SIG-M5 treated with dmso at 0.1 percent for 504 hours (cell line): ENCODE measurements around the gene CEP152.
"Not testable (repeated sequence)": the region's sequence is repeated elsewhere in the genome, so short reads cannot be mapped to it uniquely, and the experiment has no call there.

Source experiments
- DNase-seq: peaks from one replicate; lab custom pipeline; 2025; ENCODE audit not compliant: unreplicated experiment; lab: John Stamatoyannopoulos, UW

Gene CEP152

DNA sequence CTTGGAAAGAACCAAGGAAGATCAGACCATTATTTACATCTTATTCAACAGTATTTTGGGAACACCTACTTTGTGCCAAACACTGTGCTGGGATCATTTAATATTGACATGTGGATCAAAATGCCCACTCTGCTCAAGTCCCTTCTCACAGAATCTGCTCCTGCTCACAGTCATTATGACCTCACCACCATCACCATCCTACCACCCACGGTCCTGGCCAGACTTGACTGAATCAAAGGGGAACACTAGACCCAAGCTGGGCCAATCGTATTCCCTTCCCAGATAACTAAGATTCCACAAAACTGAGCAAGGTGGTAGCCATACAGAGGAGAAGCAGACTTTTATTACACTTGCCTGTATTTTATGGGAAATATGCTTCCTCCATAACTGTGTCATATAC lies 3.4 kb upstream of the CEP152 start:
- DNase-seq, result no peak

DNA sequence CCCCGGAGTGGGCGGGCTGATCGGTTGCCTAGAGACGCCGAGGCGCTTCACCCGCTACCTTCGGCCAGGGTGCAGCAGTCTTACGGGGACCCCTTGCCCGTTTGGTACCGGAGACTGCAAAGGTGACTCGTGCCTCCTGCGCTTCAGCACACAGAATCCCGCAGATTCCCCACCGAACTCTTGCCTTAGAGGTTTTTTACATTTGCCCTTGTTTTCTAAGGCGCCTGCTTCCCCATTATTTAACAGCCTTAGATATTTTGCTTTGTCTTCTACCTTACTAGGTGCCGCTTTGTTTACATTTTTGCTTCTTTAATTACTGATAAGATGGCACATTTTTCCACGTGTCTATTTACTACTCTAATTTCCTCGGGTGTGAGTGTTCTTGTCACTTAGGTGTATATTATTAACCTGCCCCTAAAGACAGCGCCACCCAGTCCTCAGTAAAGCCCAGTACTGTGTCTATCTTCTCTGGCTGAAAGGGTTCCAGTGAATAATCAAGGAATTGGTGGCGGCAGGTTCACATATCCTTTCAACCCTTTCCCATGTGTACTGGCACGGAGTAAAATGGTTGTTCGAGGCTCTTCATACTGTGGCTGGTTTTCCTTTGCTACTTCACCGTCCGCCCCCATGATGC lies 573 bp upstream of the CEP152 start:
- DNase-seq, result peak; percentile 29

- no peak for DNase-seq
These were observed 4.7 kb downstream of the CEP152 start for GRCh38 chr15:48806151-48806550.

- no peak for DNase-seq
These were observed 5.3 kb downstream of the CEP152 start for GRCh38 chr15:48805591-48805990.

- DNase-seq, result no peak
These were observed 7.0 kb downstream of the CEP152 start for GRCh38 chr15:48803877-48804276.

- no peak for DNase-seq
These were observed 8.0 kb downstream of the CEP152 start for GRCh38 chr15:48802867-48803266.

DNA sequence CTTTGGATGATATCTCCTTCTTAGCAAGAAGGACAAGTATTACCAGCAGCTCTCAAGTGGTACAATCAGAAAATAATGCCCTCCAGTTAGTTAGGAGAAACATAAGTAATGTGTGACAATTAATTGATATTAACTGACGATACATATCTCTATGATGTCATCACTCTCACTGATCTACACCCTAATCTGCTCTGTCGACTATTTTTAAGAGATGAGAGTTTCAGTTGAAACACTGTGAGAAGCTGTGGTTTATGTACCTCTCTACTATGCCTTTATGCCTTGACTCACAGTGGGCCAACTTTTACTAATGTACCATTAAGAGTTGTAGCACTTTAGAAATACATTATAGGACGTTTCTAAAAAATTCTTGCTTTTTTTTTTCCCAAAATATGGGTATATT lies 8.6 kb downstream of the CEP152 start:
- no peak for DNase-seq

- peak; percentile 30 for DNase-seq
These were observed 9.9 kb downstream of the CEP152 start for GRCh38 chr15:48800811-48801455.

- no peak for DNase-seq
These were observed 10.6 kb downstream of the CEP152 start for GRCh38 chr15:48800245-48800644.

DNA sequence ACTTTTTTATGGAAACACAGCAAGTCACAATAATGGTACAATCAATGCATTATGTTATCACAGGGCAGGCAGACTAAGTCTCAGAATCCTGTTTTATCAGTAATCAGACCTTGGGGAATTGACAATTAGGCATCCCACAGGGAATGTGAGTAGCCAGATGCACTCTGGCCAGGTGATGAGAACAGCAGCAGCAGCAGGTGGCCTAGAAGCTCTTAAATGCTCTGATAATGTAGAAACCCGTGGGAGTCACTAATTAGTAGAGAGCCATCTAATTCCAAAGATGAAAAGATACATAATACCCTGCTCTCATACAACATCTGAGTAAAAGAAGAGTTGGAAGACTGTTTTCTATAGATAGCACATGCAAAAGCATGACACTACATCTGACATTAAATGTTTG lies 12.6 kb downstream of the CEP152 start:
- DNase-seq, result no peak

DNA sequence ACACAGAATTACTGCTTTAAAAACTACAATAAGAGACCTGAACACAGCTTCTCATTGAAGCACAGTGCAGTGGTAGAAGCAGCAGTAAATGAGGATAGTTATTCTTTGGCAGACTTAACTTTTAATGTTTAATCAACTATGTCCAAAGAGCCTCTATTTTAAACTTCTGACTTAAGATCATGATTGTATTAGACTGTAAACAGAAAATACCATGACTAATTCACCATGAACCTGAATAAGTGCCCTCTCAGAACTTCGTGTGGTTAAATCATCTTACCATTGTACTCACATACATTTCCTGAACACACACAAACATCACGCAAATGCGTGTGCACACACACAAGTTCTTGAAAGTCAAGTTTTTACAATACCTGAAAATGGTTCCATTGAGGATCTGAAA lies 13.9 kb downstream of the CEP152 start:
- DNase-seq, result no peak

GRCh38 chr15:48796521-48796920 lies 14.3 kb downstream of the CEP152 start:
- no peak for DNase-seq

GRCh38 chr15:48795901-48796300 lies 15.0 kb downstream of the CEP152 start:
- DNase-seq, result no peak

DNA sequence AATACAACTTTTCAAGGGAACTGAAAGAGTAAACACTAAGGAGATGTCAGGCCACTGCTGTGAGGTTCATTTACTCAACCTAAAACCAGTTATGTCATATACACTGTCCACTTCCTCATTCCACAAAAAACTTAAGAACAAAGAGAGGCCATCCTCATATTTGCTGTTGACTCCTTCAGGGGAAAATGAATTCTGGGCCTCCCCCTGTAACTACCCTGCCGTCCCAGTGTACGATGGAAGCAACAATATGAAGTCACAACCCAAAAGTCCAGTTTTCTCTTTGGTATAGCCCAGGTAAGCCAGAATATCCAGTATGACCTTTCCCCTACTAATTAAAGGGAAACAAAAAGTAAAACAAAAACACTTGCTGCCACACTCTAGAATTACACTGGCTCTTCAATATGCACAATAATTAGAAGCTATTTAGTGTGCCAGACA lies 16.2 kb downstream of the CEP152 start:
- peak; percentile 88 for DNase-seq

GRCh38 chr15:48792408-48792807 lies 18.5 kb downstream of the CEP152 start:
- DNase-seq, result no peak

DNA sequence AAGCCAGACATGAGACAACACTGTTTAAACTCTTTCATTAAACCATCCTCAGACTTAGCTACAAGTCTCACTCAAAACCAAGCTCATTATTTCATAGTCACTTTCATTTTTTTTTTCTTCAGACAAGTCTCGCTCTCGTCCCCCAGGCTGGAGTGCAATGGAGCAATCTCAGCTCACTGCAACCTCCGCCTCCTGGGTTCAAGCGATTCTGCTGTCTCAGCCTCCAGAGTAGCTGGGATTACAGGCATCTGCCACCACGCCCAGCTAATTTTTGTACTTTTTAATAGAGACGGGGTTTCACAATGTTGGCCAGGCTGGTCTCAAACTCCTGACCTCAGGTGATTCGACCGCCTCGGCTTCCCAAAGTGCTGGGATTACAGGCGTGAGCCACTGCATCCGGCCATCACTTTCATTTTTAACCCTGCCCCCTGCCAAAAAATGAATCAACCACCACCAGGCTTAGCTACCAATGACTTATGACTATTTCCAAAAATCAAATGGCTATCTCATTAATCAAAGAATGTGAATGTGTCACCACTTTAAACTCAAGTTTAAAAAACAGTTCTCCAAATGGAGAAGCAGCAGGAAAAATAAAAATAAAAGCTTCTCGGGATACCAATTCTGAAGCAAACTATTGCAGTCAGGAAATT lies 20.3 kb downstream of the CEP152 start:
- DNase-seq, result not testable (repeated sequence)

- DNase-seq, result no peak
These were observed 25.2 kb downstream of the CEP152 start for GRCh38 chr15:48785712-48786111.

GRCh38 chr15:48785195-48785594 lies 25.7 kb downstream of the CEP152 start:
- DNase-seq, result no peak

GRCh38 chr15:48784756-48785155 lies 26.1 kb downstream of the CEP152 start:
- DNase-seq, result no peak

- DNase-seq, result no peak
These were observed 28.0 kb downstream of the CEP152 start for GRCh38 chr15:48782911-48783310.

- no peak for DNase-seq
These were observed 29.3 kb downstream of the CEP152 start for GRCh38 chr15:48781481-48782081.

GRCh38 chr15:48781017-48781416 lies 29.9 kb downstream of the CEP152 start:
- DNase-seq, result no peak
